Measurements from ENCODE around the gene MYZAP. TPM values are rescaled to one million over a fixed set of nuclear protein-coding genes. Genes with fewer than 3 reads are reported as not detected.

The MYZAP gene
- total and polyA plus RNA-seq, 2 of the 8 experiments (the other 6 are each of a cell fraction or from before 2014, with no cell fraction given): 0.41 to 0.65 TPM

GRCh38 chr15:57639306-57639705 lies 47.6 kb downstream of the MYZAP start (continued):
- TF ChIP-seq CHD7 (IDR thresholded peaks at IDR 0.05; ENCODE audit: insufficient replicate concordance, low read length) (no peak), CEBPB (IDR thresholded peaks at IDR 0.05; ENCODE audit: low read depth, low read length) (no peak), TAF1 (IDR thresholded peaks at IDR 0.05; ENCODE audit: low read depth, low read length) (no peak), ZNF274 (IDR thresholded peaks at IDR 0.05; ENCODE audit: borderline replicate concordance, extremely low read depth, low read length) (no peak), TEAD4 (IDR thresholded peaks at IDR 0.05; ENCODE audit: low read depth, low read length) (no peak), PHF8 (conservative IDR thresholded peaks at IDR 0.05; ENCODE audit: low read depth, low read length) (no peak), TBP (IDR thresholded peaks at IDR 0.05; ENCODE audit: low read depth, low read length) (no peak), ATF3 (IDR thresholded peaks at IDR 0.05; ENCODE audit: insufficient read depth, low read depth, low read length) (no peak)

Data from H1 (cell line).